ENCODE data around the gene USPL1.

GRCh38 chr13:30623392-30623791, 5.7 kb downstream of the USPL1 start:
- TF ChIP-seq, protein P1, sequence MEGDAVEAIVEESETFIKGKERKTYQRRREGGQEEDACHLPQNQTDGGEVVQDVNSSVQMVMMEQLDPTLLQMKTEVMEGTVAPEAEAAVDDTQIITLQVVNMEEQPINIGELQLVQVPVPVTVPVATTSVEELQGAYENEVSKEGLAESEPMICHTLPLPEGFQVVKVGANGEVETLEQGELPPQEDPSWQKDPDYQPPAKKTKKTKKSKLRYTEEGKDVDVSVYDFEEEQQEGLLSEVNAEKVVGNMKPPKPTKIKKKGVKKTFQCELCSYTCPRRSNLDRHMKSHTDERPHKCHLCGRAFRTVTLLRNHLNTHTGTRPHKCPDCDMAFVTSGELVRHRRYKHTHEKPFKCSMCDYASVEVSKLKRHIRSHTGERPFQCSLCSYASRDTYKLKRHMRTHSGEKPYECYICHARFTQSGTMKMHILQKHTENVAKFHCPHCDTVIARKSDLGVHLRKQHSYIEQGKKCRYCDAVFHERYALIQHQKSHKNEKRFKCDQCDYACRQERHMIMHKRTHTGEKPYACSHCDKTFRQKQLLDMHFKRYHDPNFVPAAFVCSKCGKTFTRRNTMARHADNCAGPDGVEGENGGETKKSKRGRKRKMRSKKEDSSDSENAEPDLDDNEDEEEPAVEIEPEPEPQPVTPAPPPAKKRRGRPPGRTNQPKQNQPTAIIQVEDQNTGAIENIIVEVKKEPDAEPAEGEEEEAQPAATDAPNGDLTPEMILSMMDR (IDR thresholded peaks at IDR 0.05; ENCODE audit: poor library complexity), result no peak
- no peak for TF ChIP-seq EZH2 (IDR thresholded peaks at IDR 0.05; ENCODE audit: borderline replicate concordance)
